GM18498 (cell line): ENCODE measurements around the gene PTPRM.
"Not testable (repeated sequence)": the region's sequence is repeated elsewhere in the genome, so short reads cannot be mapped to it uniquely, and the experiment has no call there.

Experiments
- ATAC-seq: cut with Tn5 transposase; IDR thresholded peaks from one replicate; pipeline ENCODE4 v1.9.1; 2021; ENCODE audit warnings: mild to moderate bottlenecking, moderate library complexity; ENCODE audit not compliant: unreplicated experiment

The PTPRM gene

GRCh38 chr18:8439055-8439454 is 871.9 kb downstream of the PTPRM start:
- ATAC-seq, result no peak

- no peak for ATAC-seq
Observed at GRCh38 chr18:8443505-8443904, 876.4 kb downstream of the PTPRM start.

GRCh38 chr18:8446936-8447335 is 879.8 kb downstream of the PTPRM start:
- not testable (repeated sequence) for ATAC-seq

GRCh38 chr18:8448130-8448529 is 881.0 kb downstream of the PTPRM start:
- no peak for ATAC-seq

- ATAC-seq, result no peak
Observed at GRCh38 chr18:8450013-8450412, 882.9 kb downstream of the PTPRM start.

- ATAC-seq, result no peak
Observed at GRCh38 chr18:8450898-8451665, 884.0 kb downstream of the PTPRM start.

- no peak for ATAC-seq
Observed at GRCh38 chr18:8453528-8453927, 886.4 kb downstream of the PTPRM start.

GRCh38 chr18:8454136-8454535 is 887.0 kb downstream of the PTPRM start:
- ATAC-seq, result no peak

- no peak for ATAC-seq
Observed at GRCh38 chr18:8455661-8456614, 888.8 kb downstream of the PTPRM start.
